ENCODE results near the gene TRAPPC13. TPM values are rescaled to one million over a fixed set of nuclear protein-coding genes. Genes with fewer than 3 reads are reported as not detected.

The TRAPPC13 gene
- total RNA-seq, 1 donor from 2014 or later, result 53.1 TPM

DNA sequence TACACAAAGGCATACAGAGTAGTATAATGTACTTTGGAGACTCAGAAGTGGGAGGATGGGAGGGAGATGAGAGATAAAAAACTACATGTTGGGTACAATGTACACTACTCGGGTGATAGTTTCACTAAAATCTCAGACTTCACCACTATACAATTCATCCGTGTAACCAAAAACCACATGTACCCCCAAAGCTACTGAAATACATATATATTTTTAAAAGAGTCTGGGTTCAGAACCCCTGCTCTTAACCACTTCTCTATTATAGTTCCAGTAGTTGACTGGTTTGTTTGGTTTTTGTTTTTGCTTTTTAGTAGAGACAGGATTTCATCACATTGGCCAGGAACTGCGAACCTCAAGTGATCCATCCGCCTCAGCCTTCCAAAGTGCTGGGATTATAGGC lies 74.5 kb downstream of the TRAPPC13 start:
- Histone ChIP-seq H3K9ac (no peak overlapping the region), H3K79me2 (ENCODE audit: low read depth) (no peaks in the 10 kb centered on the region), H3K27ac (no peak overlapping the region), H3K36me3 (no peaks in the 10 kb centered on the region), H3K4me1 (peaks cover 9% of the 10 kb centered on the region), H3F3A (ENCODE audit: low read depth) (no peaks in the 10 kb centered on the region), H3K4me2 (no peak overlapping the region), H2AFZ (replicated peaks) (no peak overlapping the region), H3K9me3 (ENCODE audit: low read depth) (no peaks in the 10 kb centered on the region), H4K20me1 (ENCODE audit: low read depth) (no peaks in the 10 kb centered on the region), H3K27me3 (no peaks in the 10 kb centered on the region), H3K4me3 (no peak overlapping the region)
- Mint-ChIP-seq H3K36me3 (peaks cover 6% of the 10 kb centered on the region), H3K4me3 (no peak overlapping the region), H3K27ac (no peak overlapping the region), H3K4me1 (no peaks in the 10 kb centered on the region), H3K9me3 (no peaks in the 10 kb centered on the region), H3K27me3 (ENCODE audit: insufficient read depth, low read depth) (no peaks in the 10 kb centered on the region)
- TF ChIP-seq EZH2 (IDR thresholded peaks at IDR 0.05) (no peak), CTCF (IDR thresholded peaks at IDR 0.05) (no peak), EZH2phosphoT487 (IDR thresholded peaks at IDR 0.05) (no peak)
- DNase-seq (ENCODE audit: low spot score), result no peak

DNA sequence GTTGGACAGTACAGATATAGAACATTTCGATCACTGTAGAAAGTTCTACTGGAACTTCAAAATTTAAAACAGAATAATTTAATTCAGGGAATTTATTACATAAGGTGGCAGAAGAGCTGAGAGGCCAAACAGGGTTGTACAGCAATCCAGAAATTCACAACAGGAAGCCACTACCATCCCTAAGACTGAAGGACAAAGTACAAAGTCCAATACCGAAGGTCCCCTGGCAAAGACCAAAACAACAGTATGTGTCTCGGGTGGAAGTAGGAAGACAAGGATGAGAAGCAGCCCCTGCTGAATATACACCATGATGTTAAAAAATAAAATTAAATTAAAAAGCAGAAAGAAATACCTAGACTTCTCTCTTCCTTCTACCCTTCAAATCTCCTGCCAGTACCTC lies 77.2 kb downstream of the TRAPPC13 start:
- H3K36me3 Mint-ChIP-seq, result peaks cover 6% of the 10 kb centered on the region
- H3K9ac ChIP-seq, result no peak overlapping the region
- no peak overlapping the region for H3K27ac Mint-ChIP-seq
- no peaks in the 10 kb centered on the region for H3K9me3 Mint-ChIP-seq
- H3K27ac ChIP-seq, result no peak overlapping the region
- DNase-seq (ENCODE audit: low spot score), result no peak
- no peaks in the 10 kb centered on the region for H4K20me1 ChIP-seq (ENCODE audit: low read depth)
- no peaks in the 10 kb centered on the region for H3K4me1 ChIP-seq
- H3K9me3 ChIP-seq (ENCODE audit: low read depth), result no peaks in the 10 kb centered on the region
- no peaks in the 10 kb centered on the region for H3K79me2 ChIP-seq (ENCODE audit: low read depth)
- H3K4me3 Mint-ChIP-seq, result no peak overlapping the region
- no peaks in the 10 kb centered on the region for H3K36me3 ChIP-seq
- H2AFZ ChIP-seq (replicated peaks), result no peak overlapping the region
- H3F3A ChIP-seq (ENCODE audit: low read depth), result no peaks in the 10 kb centered on the region
- H3K27me3 ChIP-seq, result no peaks in the 10 kb centered on the region
- TF ChIP-seq EZH2 (IDR thresholded peaks at IDR 0.05) (no peak), CTCF (IDR thresholded peaks at IDR 0.05) (no peak), EZH2phosphoT487 (IDR thresholded peaks at IDR 0.05) (no peak)
- no peaks in the 10 kb centered on the region for H3K4me1 Mint-ChIP-seq
- no peak overlapping the region for H3K4me2 ChIP-seq
- no peak overlapping the region for H3K4me3 ChIP-seq
- no peaks in the 10 kb centered on the region for H3K27me3 Mint-ChIP-seq (ENCODE audit: insufficient read depth, low read depth)

- Mint-ChIP-seq H3K27me3 (ENCODE audit: insufficient read depth, low read depth) (no peaks in the 10 kb centered on the region), H3K27ac (no peak overlapping the region), H3K9me3 (no peaks in the 10 kb centered on the region), H3K4me3 (no peak overlapping the region), H3K36me3 (peaks cover 6% of the 10 kb centered on the region), H3K4me1 (no peaks in the 10 kb centered on the region)
- Histone ChIP-seq H4K20me1 (ENCODE audit: low read depth) (no peaks in the 10 kb centered on the region), H3K4me1 (no peaks in the 10 kb centered on the region), H3K9ac (no peak overlapping the region), H3K4me3 (no peak overlapping the region), H3K27ac (no peak overlapping the region), H2AFZ (replicated peaks) (no peak overlapping the region), H3F3A (ENCODE audit: low read depth) (no peaks in the 10 kb centered on the region), H3K4me2 (no peak overlapping the region), H3K36me3 (no peaks in the 10 kb centered on the region), H3K9me3 (ENCODE audit: low read depth) (no peaks in the 10 kb centered on the region), H3K79me2 (ENCODE audit: low read depth) (no peaks in the 10 kb centered on the region), H3K27me3 (no peaks in the 10 kb centered on the region)
- TF ChIP-seq EZH2 (IDR thresholded peaks at IDR 0.05) (no peak), EZH2phosphoT487 (IDR thresholded peaks at IDR 0.05) (no peak), CTCF (IDR thresholded peaks at IDR 0.05) (no peak)
- DNase-seq (ENCODE audit: low spot score), result no peak
These were observed 79.9 kb downstream of the TRAPPC13 start for GRCh38 chr5:65704621-65705239.

Data from neural progenitor cell (in vitro differentiated cells).